OCI-LY1 (cell line): ENCODE data around the gene DLG5.

Experiments used
- CTCF ChIP-seq: fragments of 200-600 bp; sonication (generic), shearing (Covaris generic); IDR thresholded peaks from 2 replicates; pipeline ENCODE4 v1.5.1; 2017; ENCODE audit warnings: mild to moderate bottlenecking, antibody characterized with exemption, low read length, moderate library complexity, mixed read lengths
- EZH2 ChIP-seq: fragments of 200-600 bp; sonication (generic), shearing (Covaris generic); IDR thresholded peaks from 2 replicates; pipeline ENCODE4 v1.8.0; 2017; ENCODE audit warnings: borderline replicate concordance, mixed run types, mild to moderate bottlenecking, antibody characterized with exemption, low read length, moderate library complexity, mixed read lengths

DNA sequence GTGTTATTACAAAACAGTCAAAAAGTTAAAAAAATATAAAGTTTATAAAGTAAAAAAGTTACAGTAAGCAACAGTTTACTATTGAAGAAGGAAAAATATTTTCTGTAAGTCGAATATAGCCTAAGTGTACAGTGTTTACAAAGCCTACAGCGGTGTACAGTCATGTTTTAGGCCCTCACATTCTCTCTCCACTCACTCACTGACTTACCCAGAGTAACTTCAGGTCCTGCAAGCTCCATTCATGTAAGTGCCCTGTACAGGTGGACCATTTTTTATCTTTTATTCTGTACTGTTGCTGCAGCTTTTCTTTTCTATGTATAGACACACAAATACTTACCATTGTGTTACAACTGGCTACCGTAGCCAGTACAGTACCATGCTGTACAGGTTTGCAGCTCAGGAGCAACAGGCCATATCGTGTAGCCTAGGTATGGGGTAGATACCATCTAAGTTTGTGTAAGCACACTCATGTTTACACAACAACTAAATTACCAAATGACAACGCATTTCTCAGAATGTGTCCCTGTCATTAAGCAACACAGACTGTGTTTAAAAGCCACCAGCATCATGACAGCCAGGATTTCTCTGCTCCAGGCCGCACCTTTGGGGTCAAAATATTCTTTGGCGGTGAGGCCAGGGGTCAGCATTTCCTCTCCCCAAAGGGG, 67.2 kb downstream of the DLG5 start:
- TF ChIP-seq CTCF (no peak), EZH2 (no peak)
